Endodermal cell (in vitro differentiated cells): ENCODE data around the gene KLHL25. TPM values are rescaled to one million over a fixed set of nuclear protein-coding genes. Genes with fewer than 3 reads are reported as not detected.

Source experiments
- DNase-seq: peaks from one replicate; pipeline ENCODE4 v3.0.0-alpha.2; 2017
- H3K27ac ChIP-seq: 2 replicates; pipeline ENCODE4 v1.5.1; 2013; ENCODE audit warnings: mild to moderate bottlenecking, low read depth, low read length, moderate library complexity
- H3K27me3 ChIP-seq: 2 replicates; pipeline ENCODE4 v1.6.1; 2013; ENCODE audit warnings: mild to moderate bottlenecking, low read length, moderate library complexity; ENCODE audit not compliant: insufficient read depth, control insufficient read depth, poor library complexity, severe bottlenecking
- H3K36me3 ChIP-seq: 2 replicates; pipeline ENCODE4 v1.7.0; 2013; ENCODE audit warnings: mild to moderate bottlenecking, low read length, moderate library complexity; ENCODE audit not compliant: control insufficient read depth, insufficient read depth
- H3K4me1 ChIP-seq: one replicate; pipeline ENCODE4 v1.7.0; 2013; ENCODE audit warnings: low read length; ENCODE audit not compliant: control insufficient read depth, insufficient read depth
- H3K4me3 ChIP-seq: 2 replicates; pipeline ENCODE4 v1.5.1; 2013; ENCODE audit warnings: mild to moderate bottlenecking, low read length, moderate library complexity
- H3K9ac ChIP-seq: 2 replicates; pipeline ENCODE4 v1.6.1; 2013; ENCODE audit warnings: mild to moderate bottlenecking, low read length, moderate library complexity; ENCODE audit not compliant: poor library complexity, severe bottlenecking; ENCODE audit errors: extremely low read depth
- H3K9me3 ChIP-seq: 2 replicates; pipeline ENCODE4 v1.6.1; 2013; ENCODE audit warnings: mild to moderate bottlenecking, low read length, moderate library complexity; ENCODE audit not compliant: control insufficient read depth
- H3K27ac Mint-ChIP-seq: 2 replicates; pipeline ENCODE4 v1.8.0; 2020; ENCODE audit warnings: mixed read lengths
- H3K27me3 Mint-ChIP-seq: 2 replicates; pipeline ENCODE4 v1.8.0; 2021; ENCODE audit warnings: mild to moderate bottlenecking, mixed read lengths; ENCODE audit not compliant: insufficient read depth
- H3K36me3 Mint-ChIP-seq: 2 replicates; pipeline ENCODE4 v1.8.0; 2020; ENCODE audit warnings: low read depth, mixed read lengths
- H3K4me1 Mint-ChIP-seq: 2 replicates; pipeline ENCODE4 v1.8.0; 2020; ENCODE audit warnings: mixed read lengths
- H3K4me3 Mint-ChIP-seq: 2 replicates; pipeline ENCODE4 v1.8.0; 2020; ENCODE audit warnings: mild to moderate bottlenecking, moderate library complexity, mixed read lengths
- H3K9me3 Mint-ChIP-seq: 2 replicates; pipeline ENCODE4 v1.8.0; 2020; ENCODE audit warnings: mild to moderate bottlenecking, mixed read lengths
- CTCF ChIP-seq: fragments of 200-600 bp; sonication (generic); conservative IDR thresholded peaks from 2 replicates; pipeline ENCODE4 v1.5.0; 2021; ENCODE audit warnings: antibody characterized with exemption, mild to moderate bottlenecking
- WGBS, 2 experiments: methylation state at CpG; one replicate each; pipeline versions ENCODE4 v1.1.5 to v1.1.7; 2013; ENCODE audit warnings: missing lambda C conversion rate in 2 of 2, mixed read lengths in 1 of 2; ENCODE audit not compliant: insufficient coverage in 1 of 2, insufficient read length in 1 of 2; 5-methylcytosine and 5-hydroxymethylcytosine counted together
- total RNA-seq, 2 donors: library from RNA; stranded (reverse); fragmentation: NEBNext Ultra II Directional in 1 of 2; extraction: Animal tissue kit (Norgen Biotek cat#: 25700) in 1 of 2; gene quantifications; 2 replicates in 1 of 2; 3 replicates in 1 of 2; pipeline ENCODE4 v1.2.1, GENCODE V29; 2021

KLHL25 gene
- total RNA-seq, 2 donors from 2014 or later = 13.3 TPM

GRCh38 chr15:85837881-85838280 is 43.2 kb upstream of the KLHL25 start:
- H3K9me3 Mint-ChIP-seq = no peaks in the 10 kb centered on the region
- Histone ChIP-seq H3K9ac (no peak overlapping the region), H3K4me1 (peaks cover 14% of the 10 kb centered on the region), H3K9me3 (no peaks in the 10 kb centered on the region), H3K4me3 (no peak overlapping the region), H3K27ac (no peak overlapping the region), H3K27me3 (no peaks in the 10 kb centered on the region), H3K36me3 (no peaks in the 10 kb centered on the region)
- no peak overlapping the region for H3K4me3 Mint-ChIP-seq
- peaks cover 6% of the 10 kb centered on the region for H3K27me3 Mint-ChIP-seq
- TF ChIP-seq CTCF = no peak
- DNase-seq = peak; percentile 53
- H3K4me1 Mint-ChIP-seq = peaks cover 26% of the 10 kb centered on the region
- 40% methylated on average over 1 of the region's 2 CpGs; no CpG with 5 or more reads in 1 of the 2 experiments for WGBS, 2 experiments
- H3K36me3 Mint-ChIP-seq = no peaks in the 10 kb centered on the region
- H3K27ac Mint-ChIP-seq = no peak overlapping the region

- H3K27me3 ChIP-seq = no peaks in the 10 kb centered on the region
- TF ChIP-seq CTCF = no peak
- 75 to 84% methylated on average over 6 of the region's 6 CpGs for WGBS, 2 experiments
- H3K27me3 Mint-ChIP-seq = peaks cover 6% of the 10 kb centered on the region
- H3K9me3 ChIP-seq = no peaks in the 10 kb centered on the region
- no peaks in the 10 kb centered on the region for H3K36me3 Mint-ChIP-seq
- H3K4me1 ChIP-seq = peaks cover 14% of the 10 kb centered on the region
- H3K27ac Mint-ChIP-seq = no peak overlapping the region
- H3K4me3 ChIP-seq = no peak overlapping the region
- no peak overlapping the region for H3K4me3 Mint-ChIP-seq
- H3K27ac ChIP-seq = no peak overlapping the region
- no peak overlapping the region for H3K9ac ChIP-seq
- H3K4me1 Mint-ChIP-seq = peaks cover 26% of the 10 kb centered on the region
- no peaks in the 10 kb centered on the region for H3K36me3 ChIP-seq
- DNase-seq = peak; percentile 35
- no peaks in the 10 kb centered on the region for H3K9me3 Mint-ChIP-seq
These were observed 42.3 kb upstream of the KLHL25 start for GRCh38 chr15:85837011-85837433.

- Histone ChIP-seq H3K9ac (no peak overlapping the region), H3K9me3 (no peaks in the 10 kb centered on the region), H3K4me1 (peaks cover 9% of the 10 kb centered on the region), H3K27me3 (no peaks in the 10 kb centered on the region), H3K36me3 (no peaks in the 10 kb centered on the region), H3K27ac (no peak overlapping the region), H3K4me3 (no peak overlapping the region)
- Mint-ChIP-seq H3K4me1 (peaks cover 19% of the 10 kb centered on the region), H3K36me3 (no peaks in the 10 kb centered on the region), H3K4me3 (no peak overlapping the region), H3K9me3 (no peaks in the 10 kb centered on the region), H3K27ac (no peak overlapping the region), H3K27me3 (peaks cover 1% of the 10 kb centered on the region)
- DNase-seq = peak; percentile 28
- no peak for TF ChIP-seq CTCF
- WGBS, 2 experiments = 91 to 100% methylated on average over 2 to 3 of the region's 3 CpGs
These were observed 39.9 kb upstream of the KLHL25 start for GRCh38 chr15:85834651-85835050.
